GM10847 (cell line): ENCODE results near the gene RNASE4.

Experiments used
- POLR2A ChIP-seq: IDR thresholded peaks from 2 replicates; pipeline ENCODE4 v1.6.1; 2011; ENCODE audit not compliant: insufficient read length; ENCODE audit errors: extremely low read depth

The RNASE4 gene, protein sequence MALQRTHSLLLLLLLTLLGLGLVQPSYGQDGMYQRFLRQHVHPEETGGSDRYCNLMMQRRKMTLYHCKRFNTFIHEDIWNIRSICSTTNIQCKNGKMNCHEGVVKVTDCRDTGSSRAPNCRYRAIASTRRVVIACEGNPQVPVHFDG

DNA sequence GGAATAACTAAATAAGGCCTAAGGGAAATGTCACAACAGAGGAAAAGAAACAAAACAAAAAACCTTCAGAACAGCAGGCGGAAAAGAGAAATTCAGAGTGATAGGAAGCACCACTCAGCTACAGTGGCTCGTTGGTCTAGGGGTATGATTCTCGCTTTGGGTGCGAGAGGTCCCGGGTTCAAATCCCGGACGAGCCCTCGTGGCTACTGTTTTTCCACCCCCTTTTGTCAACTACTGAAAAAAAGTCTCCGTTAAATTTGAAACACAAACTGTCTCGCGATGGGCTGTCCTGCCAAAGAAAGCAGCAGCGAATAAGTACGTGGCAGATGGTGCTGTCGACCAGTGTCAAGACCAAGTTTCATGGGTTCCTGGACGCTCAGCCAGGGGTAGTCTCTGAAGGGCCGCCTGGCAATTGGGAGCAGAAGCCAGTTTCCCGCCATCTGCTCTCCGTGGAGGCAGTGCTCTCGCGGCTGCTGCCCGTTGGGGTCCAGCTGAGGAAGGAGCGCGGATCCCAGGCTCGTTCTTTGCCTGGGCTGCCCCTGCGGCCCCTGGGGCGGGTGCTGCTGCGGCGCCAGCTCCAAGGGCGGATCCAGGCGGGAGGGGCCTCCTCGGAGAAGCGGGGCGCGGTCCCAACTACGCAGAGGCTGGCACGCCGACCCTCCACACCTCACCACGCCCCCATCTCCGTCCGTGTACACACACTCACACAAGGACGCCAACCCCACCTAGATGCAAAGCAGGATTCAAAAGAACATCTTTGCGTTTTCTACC, at the start of gene RNASE4:
Gene RNASE4, plus strand, starts transcription at position 670 of the 771 bp plus-strand sequence. CDS start 14,812 bp downstream, outside the sequence.
- peak; percentile 27 for TF ChIP-seq POLR2A

DNA sequence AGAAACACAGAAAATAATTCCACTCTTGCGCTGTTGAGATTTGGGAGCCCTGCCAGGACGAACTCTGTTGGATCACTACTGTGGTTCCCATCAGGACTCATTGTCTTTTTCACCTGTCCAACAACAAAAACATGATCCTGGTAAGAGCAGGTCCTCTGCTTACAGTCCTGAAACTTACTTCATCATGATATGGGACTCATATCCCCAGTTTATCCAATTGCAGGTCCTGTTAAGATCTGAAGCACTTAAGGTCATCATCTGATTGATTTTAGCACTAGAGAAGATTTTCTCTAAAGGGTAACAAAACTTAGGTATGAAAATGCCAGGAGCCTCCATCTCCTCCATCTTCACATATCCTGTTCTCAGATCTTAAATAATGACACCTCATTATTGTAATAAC, 42.8 kb upstream of the RNASE4 start, which contains the start of gene OR6S1:
Gene OR6S1, minus strand, starts transcription at position 101 of the 400 bp plus-strand sequence. Its CDS starts 0 bp downstream, at position 101.
- no peak for TF ChIP-seq POLR2A

DNA sequence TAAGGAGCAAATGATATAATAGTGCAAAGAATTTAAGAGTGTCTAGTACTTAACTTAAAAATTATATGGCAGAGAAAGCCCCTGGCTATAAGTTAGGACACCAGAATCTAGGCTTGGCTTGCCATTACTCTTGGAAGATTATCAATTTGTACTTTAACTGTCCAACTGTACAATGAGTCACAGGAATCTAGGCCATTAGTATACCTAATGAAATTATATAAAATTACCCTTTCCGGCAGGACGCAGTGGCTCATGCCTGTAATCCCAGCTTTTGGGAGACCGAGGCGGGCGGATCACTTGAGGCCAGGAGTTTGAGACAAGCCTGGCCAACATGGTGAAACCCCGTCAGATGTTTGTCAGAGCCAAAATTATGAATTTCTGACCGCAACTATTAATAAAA, 42.2 kb upstream of the RNASE4 start:
- TF ChIP-seq POLR2A: no peak

GRCh38 chr14:20644520-20644919, 39.8 kb upstream of the RNASE4 start:
- TF ChIP-seq POLR2A: no peak

- TF ChIP-seq POLR2A: no peak
Measured at GRCh38 chr14:20645481-20645880, 38.9 kb upstream of the RNASE4 start.

DNA sequence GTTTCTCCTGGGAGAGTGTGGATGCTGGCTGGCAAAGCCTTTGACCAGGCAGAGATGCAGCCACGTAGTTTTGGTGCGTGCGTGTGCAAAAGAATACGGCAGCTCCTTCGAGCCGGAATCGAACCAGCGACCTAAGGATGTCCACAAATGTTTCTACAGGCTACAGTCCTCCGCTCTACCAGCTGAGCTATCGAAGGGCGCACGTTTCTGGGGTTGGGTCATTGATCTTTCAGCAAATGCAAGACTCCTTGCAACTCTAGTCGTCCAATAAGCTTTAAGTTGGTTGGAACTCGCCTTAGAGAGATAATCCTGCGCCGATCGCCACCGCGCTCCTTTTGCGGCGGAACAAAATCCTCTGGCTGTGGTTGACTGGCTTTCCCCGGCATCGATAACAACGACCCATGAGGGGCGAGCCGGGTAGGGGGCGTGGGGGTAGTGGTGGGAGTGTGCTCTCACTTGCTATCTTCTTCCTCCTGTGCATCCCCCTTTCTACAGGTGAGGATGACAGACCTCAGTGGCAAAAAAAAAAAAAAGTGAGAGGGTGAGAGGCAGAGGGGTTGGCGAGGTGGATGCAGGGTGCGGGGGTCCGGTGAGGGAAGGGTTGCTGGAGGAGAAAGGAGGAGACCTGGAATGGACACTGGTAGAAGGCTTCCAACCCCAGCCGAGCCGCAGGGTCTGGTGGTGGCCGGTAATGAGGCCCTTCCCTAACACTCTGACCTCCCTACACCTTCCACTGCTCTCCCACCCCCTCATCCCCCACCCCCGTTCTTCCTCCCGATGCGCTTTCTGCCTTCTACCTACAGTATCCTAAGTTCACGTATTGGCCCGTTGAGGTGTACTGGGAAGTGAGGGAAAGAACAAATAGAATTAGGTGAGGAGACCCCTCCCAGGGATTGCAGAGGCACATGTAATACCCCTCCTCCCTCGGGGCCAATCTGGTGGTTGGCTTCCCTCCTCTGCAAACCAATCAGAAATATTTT, 31.1 kb upstream of the RNASE4 start:
- no peak for TF ChIP-seq POLR2A

DNA sequence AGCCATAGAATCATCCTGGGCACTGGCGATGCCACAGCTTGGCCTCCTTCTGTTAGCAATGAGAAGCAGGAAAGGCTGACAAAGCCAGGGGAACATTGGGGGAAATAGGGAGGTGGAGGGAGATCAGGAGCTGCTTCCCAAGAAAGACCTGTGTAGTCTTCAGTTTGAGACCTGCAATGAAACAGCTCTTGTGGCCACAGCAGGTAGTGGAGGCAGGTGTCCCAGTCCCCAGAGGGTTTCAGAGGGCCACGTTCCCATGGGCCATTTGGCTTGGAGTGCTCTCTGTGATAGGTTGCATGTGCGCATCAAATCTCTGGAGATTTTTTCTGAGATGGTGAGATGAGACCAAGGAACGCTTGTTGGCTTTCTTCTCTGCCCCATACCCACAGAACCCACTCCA, 28.5 kb upstream of the RNASE4 start:
- no peak for TF ChIP-seq POLR2A

- TF ChIP-seq POLR2A: no peak
Measured at GRCh38 chr14:20656274-20656673, 28.1 kb upstream of the RNASE4 start.

DNA sequence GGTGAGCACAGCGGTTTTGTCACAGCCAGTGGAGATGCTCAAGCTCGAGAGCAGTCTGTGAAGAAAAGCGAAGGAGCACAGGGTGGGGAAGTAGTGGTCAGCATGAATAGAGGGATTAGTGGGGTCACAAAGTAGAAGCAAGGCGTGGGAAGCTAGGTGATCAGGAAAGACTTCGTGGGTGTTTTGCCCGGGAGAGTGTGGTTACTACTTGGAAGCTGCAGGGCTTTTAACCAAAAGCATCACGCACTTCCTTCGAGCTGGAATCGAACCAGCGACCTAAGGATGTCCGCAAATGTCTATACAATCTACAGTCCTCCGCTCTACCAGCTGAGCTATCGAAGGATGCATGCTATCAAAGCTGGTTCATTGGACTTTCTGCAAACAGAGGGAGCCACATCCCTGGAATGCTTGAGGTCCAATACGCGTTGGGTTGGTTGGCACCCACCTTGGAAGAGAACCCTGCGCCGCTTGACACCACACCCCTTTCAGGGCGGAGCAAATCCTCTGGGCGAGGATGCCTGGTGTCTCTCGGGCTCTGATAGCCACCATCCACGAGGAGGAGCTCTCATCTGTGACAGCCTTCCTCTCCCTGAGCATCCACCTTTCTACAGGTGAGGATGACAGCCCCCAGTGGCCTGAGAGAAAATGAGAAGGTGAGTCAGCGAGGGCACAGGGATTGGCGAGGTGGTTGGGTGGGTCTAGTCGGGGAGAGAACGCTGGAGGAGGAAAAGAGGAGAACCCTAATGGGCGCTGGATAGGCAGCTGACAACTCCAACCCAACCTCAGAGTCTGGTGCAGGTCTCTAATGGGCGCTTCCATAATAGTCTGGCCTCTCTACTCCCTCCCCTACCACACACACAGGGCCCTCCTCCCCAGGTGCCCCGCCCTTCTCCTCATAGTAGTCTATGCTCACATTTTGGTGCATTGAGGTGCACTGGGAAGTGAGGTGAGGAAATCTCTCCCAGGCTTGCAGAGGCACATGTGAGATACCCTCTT, 26.8 kb upstream of the RNASE4 start:
- TF ChIP-seq POLR2A: no peak

- no peak for TF ChIP-seq POLR2A
Measured at GRCh38 chr14:20658246-20658645, 26.1 kb upstream of the RNASE4 start.

GRCh38 chr14:20659336-20659735, 25.0 kb upstream of the RNASE4 start:
- TF ChIP-seq POLR2A: no peak

DNA sequence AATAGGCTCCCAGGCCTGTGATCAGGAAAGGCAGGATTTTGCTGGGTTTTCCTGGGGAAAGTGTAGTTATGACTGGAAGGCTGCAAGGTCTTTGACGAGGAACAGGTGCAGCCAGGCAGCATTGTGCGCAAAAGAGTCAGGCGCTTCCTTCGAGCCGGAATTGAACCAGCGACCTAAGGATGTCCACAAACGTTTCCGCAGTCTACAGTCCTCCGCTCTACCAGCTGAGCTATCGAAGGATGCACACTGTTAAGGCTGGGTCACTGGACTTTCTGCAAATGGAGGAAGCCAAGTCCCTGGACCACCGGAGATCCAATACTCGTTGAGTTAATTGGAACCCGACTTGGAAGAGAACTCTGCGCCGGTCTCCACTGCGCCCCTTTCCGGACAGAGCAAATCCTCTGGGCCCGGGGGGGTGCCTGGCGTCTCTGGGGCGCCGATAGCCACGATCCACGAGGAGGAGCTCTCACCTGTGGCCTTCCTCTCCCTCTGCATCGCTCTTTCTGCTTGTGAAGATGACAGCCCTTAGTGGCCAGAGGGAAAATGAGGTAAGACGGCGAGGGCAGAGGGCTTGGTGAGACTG, 24.5 kb upstream of the RNASE4 start:
- TF ChIP-seq POLR2A: no peak

- no peak for TF ChIP-seq POLR2A
Measured at GRCh38 chr14:20661197-20661596, 23.2 kb upstream of the RNASE4 start.
